ENCODE measurements around the gene ZNF484.

Gene ZNF484
- long read RNA-seq, full-length matches to known transcripts: 8 of 13 reads
- long read RNA-seq, partial matches to known transcripts: 0 of 13 reads
- long read RNA-seq, other reads (novel, unspliced or antisense): 5 of 13 reads

GRCh38 chr9:92877531-92878430, at the start of gene ZNF484:
Gene ZNF484, minus strand, starts transcription at chr9:92878038. Its CDS starts 3,009 bp downstream, at chr9:92875029.
- DNase-seq (ENCODE audit: low read depth in 1 of 2, low spot score in 1 of 2): peak; percentile 96 to 99
- H3K27me3 ChIP-seq (ENCODE audit: insufficient read depth, poor library complexity, severe bottlenecking): no peaks in the 10 kb centered on the region
- no peak for TF ChIP-seq CTCF (IDR thresholded peaks at IDR 0.05; ENCODE audit: insufficient read depth, low read length)
- TF ChIP-seq POLR2AphosphoS5 (IDR thresholded peaks at IDR 0.05; ENCODE audit: low read depth): peak; percentile 75; the same call in 1 of the 2 replicates
- TF ChIP-seq SPI1 (IDR thresholded peaks at IDR 0.05; ENCODE audit: borderline replicate concordance, low read depth): peak; percentile 97
- TF ChIP-seq GABPA (IDR thresholded peaks at IDR 0.05; ENCODE audit: low read depth): no peak
- no peak for TF ChIP-seq REST (IDR thresholded peaks at IDR 0.05; ENCODE audit: insufficient replicate concordance, low read depth)
- peak within 1 kb of the TSS; percentile 70 for H3K27ac ChIP-seq (replicated peaks)
- peak within 1 kb of the TSS; percentile 69 for H3K4me3 ChIP-seq (replicated peaks; ENCODE audit: insufficient read depth, low read length)

GRCh38 chr9:92920437-92920836, 42.6 kb upstream of the ZNF484 start:
- no peak for DNase-seq (ENCODE audit: low read depth in 1 of 2, low spot score in 1 of 2)
- H3K27ac ChIP-seq (replicated peaks): no peak overlapping the region
- H3K27me3 ChIP-seq (ENCODE audit: insufficient read depth, poor library complexity, severe bottlenecking): no peaks in the 10 kb centered on the region
- H3K4me3 ChIP-seq (replicated peaks; ENCODE audit: insufficient read depth, low read length): no peak overlapping the region
- no peak for TF ChIP-seq REST (IDR thresholded peaks at IDR 0.05; ENCODE audit: insufficient replicate concordance, low read depth)
- no peak for TF ChIP-seq SPI1 (IDR thresholded peaks at IDR 0.05; ENCODE audit: borderline replicate concordance, low read depth)
- no peak for TF ChIP-seq POLR2AphosphoS5 (IDR thresholded peaks at IDR 0.05; ENCODE audit: low read depth)
- TF ChIP-seq CTCF (IDR thresholded peaks at IDR 0.05; ENCODE audit: insufficient read depth, low read length): no peak
- TF ChIP-seq GABPA (IDR thresholded peaks at IDR 0.05; ENCODE audit: low read depth): no peak

GRCh38 chr9:92917176-92917800, 39.5 kb upstream of the ZNF484 start:
- Histone ChIP-seq H3K27me3 (ENCODE audit: insufficient read depth, poor library complexity, severe bottlenecking) (no peaks in the 10 kb centered on the region), H3K4me3 (replicated peaks; ENCODE audit: insufficient read depth, low read length) (no peak overlapping the region), H3K27ac (replicated peaks) (no peak overlapping the region)
- DNase-seq (ENCODE audit: low read depth in 1 of 2, low spot score in 1 of 2): peak; percentile 38 to 74
- TF ChIP-seq GABPA (IDR thresholded peaks at IDR 0.05; ENCODE audit: low read depth) (no peak), SPI1 (IDR thresholded peaks at IDR 0.05; ENCODE audit: borderline replicate concordance, low read depth) (peak; percentile 85), POLR2AphosphoS5 (IDR thresholded peaks at IDR 0.05; ENCODE audit: low read depth) (0 out of 2 replicates have a peak, but pooled peaks have one; percentile 24), CTCF (IDR thresholded peaks at IDR 0.05; ENCODE audit: insufficient read depth, low read length) (no peak), REST (IDR thresholded peaks at IDR 0.05; ENCODE audit: insufficient replicate concordance, low read depth) (no peak)

Data from HL-60 (cell line).